Loucy (cell line): ENCODE measurements around the gene GAS2L1.

Experiments used
- H2AFZ ChIP-seq: fragments of 200-600 bp; sonication (generic); 2 replicates; pipeline ENCODE4 v1.6.0; 2016; ENCODE audit warnings: antibody characterized with exemption, mild to moderate bottlenecking, low read length, moderate library complexity
- H3F3A ChIP-seq: fragments of 200-600 bp; 2 replicates; pipeline ENCODE4 v1.6.0; 2016; ENCODE audit warnings: antibody characterized with exemption, low read depth, mild to moderate bottlenecking
- H3K27me3 ChIP-seq: fragments of 200-600 bp; sonication (generic); 2 replicates; pipeline ENCODE4 v1.6.1; 2014; ENCODE audit warnings: low read length, mild to moderate bottlenecking; ENCODE audit not compliant: insufficient read depth, poor library complexity, severe bottlenecking
- H3K36me3 ChIP-seq: fragments of 200-600 bp; sonication (generic); 2 replicates; pipeline ENCODE4 v1.6.1; 2016; ENCODE audit warnings: low read length; ENCODE audit not compliant: insufficient read depth
- H3K4me1 ChIP-seq: fragments of 200-600 bp; sonication (generic); 2 replicates; pipeline ENCODE4 v1.5.1; 2014; ENCODE audit warnings: low read length, mild to moderate bottlenecking; ENCODE audit not compliant: insufficient read depth, poor library complexity, severe bottlenecking
- H3K4me2 ChIP-seq: fragments of 200-600 bp; sonication (generic); 2 replicates; pipeline ENCODE4 v1.6.0; 2014; ENCODE audit warnings: antibody characterized with exemption, low read length, low read depth, mild to moderate bottlenecking; ENCODE audit not compliant: poor library complexity, severe bottlenecking
- H3K4me3 ChIP-seq: fragments of 200-600 bp; sonication (generic); 2 replicates; pipeline ENCODE4 v1.5.1; 2014; ENCODE audit warnings: low read length, mild to moderate bottlenecking, mixed read lengths; ENCODE audit not compliant: poor library complexity, severe bottlenecking
- H3K79me2 ChIP-seq: fragments of 200-600 bp; sonication (generic); 2 replicates; pipeline ENCODE4 v1.6.1; 2014; ENCODE audit warnings: low read length; ENCODE audit not compliant: insufficient read depth
- H3K9ac ChIP-seq: fragments of 200-600 bp; sonication (generic); 2 replicates; pipeline ENCODE4 v1.6.0; 2014; ENCODE audit warnings: mild to moderate bottlenecking, low read depth, low read length, moderate library complexity; ENCODE audit not compliant: poor library complexity, severe bottlenecking
- H3K9me2 ChIP-seq: fragments of 200-600 bp; sonication (generic); replicated peaks from 2 replicates; pipeline ENCODE4 v1.6.1; 2016; ENCODE audit warnings: low read depth, low read length, mixed read lengths
- H3K9me3 ChIP-seq: fragments of 200-600 bp; sonication (generic); 2 replicates; pipeline ENCODE4 v1.6.1; 2014; ENCODE audit warnings: mild to moderate bottlenecking, antibody characterized with exemption, low read length, low read depth; ENCODE audit not compliant: insufficient read depth
- H4K20me1 ChIP-seq: fragments of 200-600 bp; sonication (generic); 2 replicates; pipeline ENCODE4 v1.6.0; 2014; ENCODE audit warnings: antibody characterized with exemption, low read length, mild to moderate bottlenecking; ENCODE audit not compliant: insufficient read depth, poor library complexity, severe bottlenecking
- CTCF ChIP-seq: fragments of 200-600 bp; sonication (generic); conservative IDR thresholded peaks from 2 replicates; pipeline ENCODE4 v1.5.1; 2014; ENCODE audit warnings: mild to moderate bottlenecking, antibody characterized with exemption, low read length
- EZH2phosphoT487 ChIP-seq: fragments of 200-600 bp; IDR thresholded peaks from 2 replicates; pipeline ENCODE4 v1.6.1; 2018; ENCODE audit warnings: antibody characterized with exemption, mild to moderate bottlenecking, moderate library complexity, borderline replicate concordance

The GAS2L1 gene

GRCh38 chr22:29315286-29316140 is 9.1 kb downstream of the GAS2L1 start, which contains the start of gene RASL10A:
RASL10A (minus strand) TSS chr22:29315697; CDS start chr22:29315246, 451 bp downstream.
- Histone ChIP-seq H3K79me2 (no peaks in the 10 kb centered on the region), H2AFZ (no peak within 1 kb of the TSS; the same call in 1 of the 2 replicates), H3K36me3 (no peaks in the 10 kb centered on the region), H3K27me3 (no peaks in the 10 kb centered on the region), H3K4me3 (no peak within 1 kb of the TSS), H3K4me2 (no peak within 1 kb of the TSS), H4K20me1 (no peaks in the 10 kb centered on the region), H3K9me3 (no peaks in the 10 kb centered on the region), H3F3A (no peaks in the 10 kb centered on the region), H3K4me1 (no peaks in the 10 kb centered on the region), H3K9ac (no peak within 1 kb of the TSS), H3K9me2 (no peaks in the 10 kb centered on the region)
- TF ChIP-seq CTCF (no peak), EZH2phosphoT487 (no peak)

- Histone ChIP-seq H4K20me1 (no peaks in the 10 kb centered on the region), H3K9me2 (no peaks in the 10 kb centered on the region), H3K4me1 (no peaks in the 10 kb centered on the region), H3K4me3 (no peak overlapping the region), H3F3A (no peaks in the 10 kb centered on the region), H3K9ac (no peak overlapping the region), H3K9me3 (no peaks in the 10 kb centered on the region), H3K4me2 (no peak overlapping the region), H3K36me3 (no peaks in the 10 kb centered on the region), H2AFZ (no peak overlapping the region), H3K27me3 (no peaks in the 10 kb centered on the region), H3K79me2 (no peaks in the 10 kb centered on the region)
- TF ChIP-seq EZH2phosphoT487, result no peak
- TF ChIP-seq CTCF, result no peak
These were observed 9.8 kb downstream of the GAS2L1 start for GRCh38 chr22:29316141-29316828.

- H3K9me3 ChIP-seq, result no peaks in the 10 kb centered on the region
- H3F3A ChIP-seq, result no peaks in the 10 kb centered on the region
- no peaks in the 10 kb centered on the region for H3K4me1 ChIP-seq
- no peak overlapping the region for H2AFZ ChIP-seq
- no peaks in the 10 kb centered on the region for H3K79me2 ChIP-seq
- H3K36me3 ChIP-seq, result no peaks in the 10 kb centered on the region
- no peak overlapping the region for H3K4me3 ChIP-seq
- H3K9ac ChIP-seq, result no peak overlapping the region
- H4K20me1 ChIP-seq, result no peaks in the 10 kb centered on the region
- no peaks in the 10 kb centered on the region for H3K9me2 ChIP-seq
- no peak overlapping the region for H3K4me2 ChIP-seq
- H3K27me3 ChIP-seq, result no peaks in the 10 kb centered on the region
- TF ChIP-seq EZH2phosphoT487 (no peak), CTCF (no peak)
These were observed 11.5 kb downstream of the GAS2L1 start for GRCh38 chr22:29317827-29318454.
